ENCODE measurements around the gene DDX3Y.

DNA sequence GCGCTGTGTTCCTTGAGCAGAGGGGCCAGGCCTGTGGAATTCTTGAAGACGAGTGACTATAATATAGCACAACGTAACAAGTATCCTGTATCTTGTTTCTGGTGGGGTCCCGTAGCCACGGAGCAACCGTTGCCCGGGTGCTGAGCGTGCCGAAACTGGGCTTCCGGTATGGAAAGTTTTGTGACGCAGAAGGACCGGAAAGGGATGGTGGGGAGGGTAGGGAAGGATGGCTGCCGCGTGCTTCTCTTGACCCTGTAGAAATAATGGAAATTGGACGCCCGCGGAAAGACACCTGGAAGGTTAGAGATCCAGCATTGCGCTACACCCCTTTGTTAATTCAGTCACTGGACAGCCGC, 827 bp downstream of the DDX3Y start:
- TF ChIP-seq POLR2A (IDR thresholded peaks at IDR 0.05) (no peak), EP300 (IDR thresholded peaks at IDR 0.05) (no peak)
